HepG2 (cell line): ENCODE results near the gene STX1B. TPM values are rescaled to one million over a fixed set of nuclear protein-coding genes. Genes with fewer than 3 reads are reported as not detected.

Source experiments
- ATAD3A ChIP-seq: sonication (generic); formaldehyde crosslinking; IDR thresholded peaks from 2 replicates; pipeline ENCODE4 v1.4.0; 2020; ENCODE audit warnings: missing genetic modification reagents
- ATF7-NPFF ChIP-seq: sonication (generic); formaldehyde crosslinking; IDR thresholded peaks from 2 replicates; pipeline ENCODE4 v1.8.1; 2023; ENCODE audit warnings: mild to moderate bottlenecking, low read depth, missing genetic modification reagents, moderate library complexity
- CHCHD3 ChIP-seq: sonication (generic); formaldehyde crosslinking; IDR thresholded peaks from 2 replicates; pipeline ENCODE4 v1.8.0; 2022; ENCODE audit warnings: mild to moderate bottlenecking, missing genetic modification reagents, moderate library complexity
- DR1 ChIP-seq: sonication (generic); formaldehyde crosslinking; IDR thresholded peaks from 2 replicates; pipeline ENCODE4 v1.8.0; 2021; ENCODE audit warnings: mild to moderate bottlenecking, missing genetic modification reagents, inconsistent platforms
- HMG20A ChIP-seq: IDR thresholded peaks from 2 replicates; pipeline ENCODE4 v1.6.1; 2016; ENCODE audit warnings: borderline replicate concordance
- HOXA7 ChIP-seq: sonication (generic); formaldehyde crosslinking; IDR thresholded peaks from 2 replicates; pipeline ENCODE4 v1.8.1; 2022; ENCODE audit warnings: mild to moderate bottlenecking, missing genetic modification reagents, moderate library complexity
- KAT2B ChIP-seq: fragments of 150-350 bp; IDR thresholded peaks from 2 replicates; pipeline ENCODE4 v1.6.1; 2014; ENCODE audit warnings: low read depth, low read length, borderline replicate concordance
- SALL2 ChIP-seq: sonication (generic); formaldehyde crosslinking; IDR thresholded peaks from 2 replicates; pipeline ENCODE4 v1.8.1; 2023; ENCODE audit warnings: mild to moderate bottlenecking, missing genetic modification reagents, inconsistent platforms
- SRSF9 ChIP-seq: fragments of 200-400 bp; formaldehyde crosslinking; IDR thresholded peaks from 2 replicates; pipeline ENCODE4 v1.6.1; 2018; ENCODE audit warnings: borderline replicate concordance, mild to moderate bottlenecking, low read depth, low read length; ENCODE audit not compliant: insufficient read depth, poor library complexity, severe bottlenecking
- TBX2 ChIP-seq: sonication (generic); formaldehyde crosslinking; IDR thresholded peaks from 2 replicates; pipeline ENCODE4 v1.5.0; 2020; ENCODE audit warnings: missing genetic modification reagents, mild to moderate bottlenecking, borderline replicate concordance
- ZNF383 ChIP-seq: sonication (generic); formaldehyde crosslinking; IDR thresholded peaks from 2 replicates; pipeline ENCODE4 v1.4.0; 2020; ENCODE audit warnings: missing genetic modification reagents, mild to moderate bottlenecking, borderline replicate concordance
- ZNF430 ChIP-seq: sonication (generic); formaldehyde crosslinking; IDR thresholded peaks from 2 replicates; pipeline ENCODE4 v1.9.0; 2021; ENCODE audit warnings: mild to moderate bottlenecking, missing genetic modification reagents
- ZNF614 ChIP-seq: IDR thresholded peaks from 2 replicates; pipeline ENCODE4 v1.6.1; 2018; ENCODE audit warnings: missing biosample characterization, missing genetic modification reagents, inconsistent platforms, borderline replicate concordance
- ZNF781 ChIP-seq: sonication (generic); formaldehyde crosslinking; IDR thresholded peaks from 2 replicates; pipeline ENCODE4 v1.5.1; 2020; ENCODE audit warnings: borderline replicate concordance, mild to moderate bottlenecking, missing genetic modification reagents; ENCODE audit errors: not compliant biosample characterization
- ZNF792 ChIP-seq: IDR thresholded peaks from 2 replicates; pipeline ENCODE4 v1.6.1; 2016
- polyA plus RNA-seq, 8 experiments: library from polyadenylated mRNA; depleted of rRNA in 3 of 8; stranded (reverse) in 7 of 8; unstranded in 1 of 8; fragments of >200 nt; fragmentation: Illumina TruSeq in 4 of 8; extraction: Trizol in 4 of 8; gene quantifications; 2 replicates each; pipeline versions ENCODE4 v1.2.1 to v1.2.3, GENCODE V29; 2011 to 2016; ENCODE audit warnings: low read depth in 4 of 8, missing spikeins in 1 of 8, mixed read lengths in 1 of 8; ENCODE audit not compliant: insufficient read depth in 1 of 8
- total RNA-seq, 5 experiments: library from RNA; depleted of rRNA; stranded (reverse); fragments of >200 nt; fragmentation: Illumina TruSeq; extraction: Trizol; gene quantifications; 2 replicates each; pipeline ENCODE4 v1.2.3, GENCODE V29; 2016; ENCODE audit warnings: low read depth in 1 of 5
- TF ChIP-seq, protein P1 (sequence below): sonication (generic); formaldehyde crosslinking; IDR thresholded peaks from 2 replicates; pipeline ENCODE4 v1.4.0; 2020; ENCODE audit warnings: mild to moderate bottlenecking, low read depth, missing genetic modification reagents
- TF ChIP-seq, protein P2 (sequence below): sonication (generic); formaldehyde crosslinking; IDR thresholded peaks from 2 replicates; pipeline ENCODE4 v1.9.0; 2021; ENCODE audit warnings: missing genetic modification reagents, borderline replicate concordance
- TF ChIP-seq, protein P3 (sequence below): sonication (generic); formaldehyde crosslinking; IDR thresholded peaks from 2 replicates; pipeline ENCODE4 v1.4.0; 2020; ENCODE audit warnings: missing genetic modification reagents
- TF ChIP-seq, protein P4 (sequence below): sonication (generic); formaldehyde crosslinking; IDR thresholded peaks from 2 replicates; pipeline ENCODE4 v1.4.0; 2020; ENCODE audit warnings: missing genetic modification reagents

The STX1B gene
- total and polyA plus RNA-seq, 2 of the 13 experiments (the other 11 are each of a cell fraction or from before 2014, with no cell fraction given) = 2.1 to 3.0 TPM

DNA sequence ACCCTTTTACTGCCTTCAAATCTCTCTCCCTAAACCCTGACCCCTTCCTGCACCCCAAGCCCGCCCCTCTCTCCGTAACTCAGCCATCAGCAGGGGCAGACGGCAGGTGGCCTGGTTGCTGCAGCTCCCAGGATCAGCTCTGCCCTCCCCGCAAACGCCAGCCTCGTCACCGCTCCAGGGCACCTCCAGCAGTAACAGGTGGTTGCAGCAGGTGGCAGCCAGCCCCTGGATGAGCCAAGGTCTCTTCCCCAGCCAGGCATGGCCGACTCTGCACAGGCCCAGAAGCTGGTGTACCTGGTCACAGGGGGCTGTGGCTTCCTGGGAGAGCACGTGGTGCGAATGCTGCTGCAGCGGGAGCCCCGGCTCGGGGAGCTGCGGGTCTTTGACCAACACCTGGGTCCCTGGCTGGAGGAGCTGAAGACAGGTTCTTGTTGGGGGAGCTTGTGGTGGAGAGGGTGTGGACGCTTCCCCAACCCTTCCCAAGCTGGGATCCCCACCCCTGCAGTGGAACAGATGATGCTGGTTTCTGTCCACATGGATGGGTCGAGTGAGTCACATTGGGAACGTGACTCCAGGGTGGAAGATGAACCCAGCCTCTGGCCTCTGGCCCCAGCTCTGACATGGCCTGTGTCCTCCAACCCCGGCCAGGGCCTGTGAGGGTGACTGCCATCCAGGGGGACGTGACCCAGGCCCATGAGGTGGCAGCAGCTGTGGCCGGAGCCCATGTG is 24.9 kb downstream of the STX1B start (continued):
- TF ChIP-seq, protein P1, sequence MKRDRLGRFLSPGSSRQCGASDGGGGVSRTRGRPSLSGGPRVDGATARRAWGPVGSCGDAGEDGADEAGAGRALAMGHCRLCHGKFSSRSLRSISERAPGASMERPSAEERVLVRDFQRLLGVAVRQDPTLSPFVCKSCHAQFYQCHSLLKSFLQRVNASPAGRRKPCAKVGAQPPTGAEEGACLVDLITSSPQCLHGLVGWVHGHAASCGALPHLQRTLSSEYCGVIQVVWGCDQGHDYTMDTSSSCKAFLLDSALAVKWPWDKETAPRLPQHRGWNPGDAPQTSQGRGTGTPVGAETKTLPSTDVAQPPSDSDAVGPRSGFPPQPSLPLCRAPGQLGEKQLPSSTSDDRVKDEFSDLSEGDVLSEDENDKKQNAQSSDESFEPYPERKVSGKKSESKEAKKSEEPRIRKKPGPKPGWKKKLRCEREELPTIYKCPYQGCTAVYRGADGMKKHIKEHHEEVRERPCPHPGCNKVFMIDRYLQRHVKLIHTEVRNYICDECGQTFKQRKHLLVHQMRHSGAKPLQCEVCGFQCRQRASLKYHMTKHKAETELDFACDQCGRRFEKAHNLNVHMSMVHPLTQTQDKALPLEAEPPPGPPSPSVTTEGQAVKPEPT (CRISPR knock-in tag) = peak; percentile 36; the same call in 1 of the 2 replicates
- TF ChIP-seq TBX2 = peak; percentile 71; the same call in 1 of the 2 replicates
- no peak for TF ChIP-seq DR1 (CRISPR knock-in tag)
- no peak for TF ChIP-seq ATAD3A (CRISPR knock-in tag)
- TF ChIP-seq, protein P2, sequence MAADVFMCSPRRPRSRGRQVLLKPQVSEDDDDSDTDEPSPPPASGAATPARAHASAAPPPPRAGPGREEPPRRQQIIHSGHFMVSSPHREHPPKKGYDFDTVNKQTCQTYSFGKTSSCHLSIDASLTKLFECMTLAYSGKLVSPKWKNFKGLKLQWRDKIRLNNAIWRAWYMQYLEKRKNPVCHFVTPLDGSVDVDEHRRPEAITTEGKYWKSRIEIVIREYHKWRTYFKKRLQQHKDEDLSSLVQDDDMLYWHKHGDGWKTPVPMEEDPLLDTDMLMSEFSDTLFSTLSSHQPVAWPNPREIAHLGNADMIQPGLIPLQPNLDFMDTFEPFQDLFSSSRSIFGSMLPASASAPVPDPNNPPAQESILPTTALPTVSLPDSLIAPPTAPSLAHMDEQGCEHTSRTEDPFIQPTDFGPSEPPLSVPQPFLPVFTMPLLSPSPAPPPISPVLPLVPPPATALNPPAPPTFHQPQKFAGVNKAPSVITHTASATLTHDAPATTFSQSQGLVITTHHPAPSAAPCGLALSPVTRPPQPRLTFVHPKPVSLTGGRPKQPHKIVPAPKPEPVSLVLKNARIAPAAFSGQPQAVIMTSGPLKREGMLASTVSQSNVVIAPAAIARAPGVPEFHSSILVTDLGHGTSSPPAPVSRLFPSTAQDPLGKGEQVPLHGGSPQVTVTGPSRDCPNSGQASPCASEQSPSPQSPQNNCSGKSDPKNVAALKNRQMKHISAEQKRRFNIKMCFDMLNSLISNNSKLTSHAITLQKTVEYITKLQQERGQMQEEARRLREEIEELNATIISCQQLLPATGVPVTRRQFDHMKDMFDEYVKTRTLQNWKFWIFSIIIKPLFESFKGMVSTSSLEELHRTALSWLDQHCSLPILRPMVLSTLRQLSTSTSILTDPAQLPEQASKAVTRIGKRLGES = no peak
- no peak; the same call in 1 of the 2 replicates for TF ChIP-seq ZNF792 (CRISPR knock-in tag)
- no peak for TF ChIP-seq HOXA7 (CRISPR knock-in tag)
- TF ChIP-seq KAT2B = no peak
- TF ChIP-seq, protein P3, sequence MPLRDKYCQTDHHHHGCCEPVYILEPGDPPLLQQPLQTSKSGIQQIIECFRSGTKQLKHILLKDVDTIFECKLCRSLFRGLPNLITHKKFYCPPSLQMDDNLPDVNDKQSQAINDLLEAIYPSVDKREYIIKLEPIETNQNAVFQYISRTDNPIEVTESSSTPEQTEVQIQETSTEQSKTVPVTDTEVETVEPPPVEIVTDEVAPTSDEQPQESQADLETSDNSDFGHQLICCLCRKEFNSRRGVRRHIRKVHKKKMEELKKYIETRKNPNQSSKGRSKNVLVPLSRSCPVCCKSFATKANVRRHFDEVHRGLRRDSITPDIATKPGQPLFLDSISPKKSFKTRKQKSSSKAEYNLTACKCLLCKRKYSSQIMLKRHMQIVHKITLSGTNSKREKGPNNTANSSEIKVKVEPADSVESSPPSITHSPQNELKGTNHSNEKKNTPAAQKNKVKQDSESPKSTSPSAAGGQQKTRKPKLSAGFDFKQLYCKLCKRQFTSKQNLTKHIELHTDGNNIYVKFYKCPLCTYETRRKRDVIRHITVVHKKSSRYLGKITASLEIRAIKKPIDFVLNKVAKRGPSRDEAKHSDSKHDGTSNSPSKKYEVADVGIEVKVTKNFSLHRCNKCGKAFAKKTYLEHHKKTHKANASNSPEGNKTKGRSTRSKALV (CRISPR knock-in tag) = 0 out of 2 replicates have a peak, but pooled peaks have one; percentile 47
- TF ChIP-seq, protein P4, sequence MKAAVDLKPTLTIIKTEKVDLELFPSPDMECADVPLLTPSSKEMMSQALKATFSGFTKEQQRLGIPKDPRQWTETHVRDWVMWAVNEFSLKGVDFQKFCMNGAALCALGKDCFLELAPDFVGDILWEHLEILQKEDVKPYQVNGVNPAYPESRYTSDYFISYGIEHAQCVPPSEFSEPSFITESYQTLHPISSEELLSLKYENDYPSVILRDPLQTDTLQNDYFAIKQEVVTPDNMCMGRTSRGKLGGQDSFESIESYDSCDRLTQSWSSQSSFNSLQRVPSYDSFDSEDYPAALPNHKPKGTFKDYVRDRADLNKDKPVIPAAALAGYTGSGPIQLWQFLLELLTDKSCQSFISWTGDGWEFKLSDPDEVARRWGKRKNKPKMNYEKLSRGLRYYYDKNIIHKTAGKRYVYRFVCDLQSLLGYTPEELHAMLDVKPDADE (CRISPR knock-in tag) = no peak
- TF ChIP-seq SRSF9 = no peak
- peak; percentile 41; the same call in 1 of the 2 replicates for TF ChIP-seq SALL2 (CRISPR knock-in tag)
- peak; percentile 86; the same call in 1 of the 2 replicates for TF ChIP-seq ATF7-NPFF
- TF ChIP-seq ZNF781 (CRISPR knock-in tag) = no peak
- 0 out of 2 replicates have a peak, but pooled peaks have one; percentile 71 for TF ChIP-seq CHCHD3 (CRISPR knock-in tag)
- 0 out of 2 replicates have a peak, but pooled peaks have one; percentile 70 for TF ChIP-seq ZNF383 (CRISPR knock-in tag)
- peak; percentile 19; the same call in 1 of the 2 replicates for TF ChIP-seq ZNF430 (CRISPR knock-in tag)
- 0 out of 2 replicates have a peak, but pooled peaks have one; percentile 27 for TF ChIP-seq ZNF614 (CRISPR knock-in tag)
- no peak for TF ChIP-seq HMG20A (CRISPR knock-in tag)
